ENCODE results near the gene DCAF11.

The DCAF11 gene

DNA sequence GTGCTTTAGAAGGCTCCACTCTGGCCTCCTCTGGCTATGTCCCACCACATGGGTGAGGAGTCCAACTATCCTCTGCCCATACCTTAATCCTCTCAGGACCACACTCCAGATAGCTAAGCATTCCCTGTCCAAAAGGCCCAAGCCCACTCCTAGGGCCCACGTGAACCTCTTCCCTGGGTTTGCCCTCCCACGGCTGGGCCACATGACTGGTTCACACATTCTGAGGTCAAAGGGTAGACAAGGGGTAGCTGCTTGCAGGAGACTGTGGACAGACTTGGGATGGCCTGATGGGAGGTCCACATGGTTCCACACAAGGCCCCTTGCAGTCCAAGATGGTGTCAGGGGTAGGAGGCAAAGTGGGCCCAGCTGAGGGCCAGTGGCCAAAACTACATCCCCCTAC lies 26.5 kb upstream of the DCAF11 start:
- H2AFZ ChIP-seq (ENCODE audit: low read depth, low read length, severe bottlenecking) = no peak overlapping the region
- TF ChIP-seq, protein P1, sequence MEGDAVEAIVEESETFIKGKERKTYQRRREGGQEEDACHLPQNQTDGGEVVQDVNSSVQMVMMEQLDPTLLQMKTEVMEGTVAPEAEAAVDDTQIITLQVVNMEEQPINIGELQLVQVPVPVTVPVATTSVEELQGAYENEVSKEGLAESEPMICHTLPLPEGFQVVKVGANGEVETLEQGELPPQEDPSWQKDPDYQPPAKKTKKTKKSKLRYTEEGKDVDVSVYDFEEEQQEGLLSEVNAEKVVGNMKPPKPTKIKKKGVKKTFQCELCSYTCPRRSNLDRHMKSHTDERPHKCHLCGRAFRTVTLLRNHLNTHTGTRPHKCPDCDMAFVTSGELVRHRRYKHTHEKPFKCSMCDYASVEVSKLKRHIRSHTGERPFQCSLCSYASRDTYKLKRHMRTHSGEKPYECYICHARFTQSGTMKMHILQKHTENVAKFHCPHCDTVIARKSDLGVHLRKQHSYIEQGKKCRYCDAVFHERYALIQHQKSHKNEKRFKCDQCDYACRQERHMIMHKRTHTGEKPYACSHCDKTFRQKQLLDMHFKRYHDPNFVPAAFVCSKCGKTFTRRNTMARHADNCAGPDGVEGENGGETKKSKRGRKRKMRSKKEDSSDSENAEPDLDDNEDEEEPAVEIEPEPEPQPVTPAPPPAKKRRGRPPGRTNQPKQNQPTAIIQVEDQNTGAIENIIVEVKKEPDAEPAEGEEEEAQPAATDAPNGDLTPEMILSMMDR (IDR thresholded peaks at IDR 0.05; ENCODE audit: insufficient read depth, low read length, poor library complexity, severe bottlenecking) = no peak
- TF ChIP-seq EZH2phosphoT487 (conservative IDR thresholded peaks at IDR 0.05; ENCODE audit: low read length) = no peak
- H3F3A ChIP-seq (ENCODE audit: insufficient read depth) = peaks cover 3% of the 10 kb centered on the region; the same call in 1 of the 2 replicates
- H3K4me3 ChIP-seq (ENCODE audit: insufficient read depth, low read length, poor library complexity, severe bottlenecking) = no peak overlapping the region
- H4K20me1 ChIP-seq (ENCODE audit: low read depth, low read length) = no peaks in the 10 kb centered on the region
- H3K79me2 ChIP-seq (ENCODE audit: insufficient read depth, low read length) = no peaks in the 10 kb centered on the region
- no peak overlapping the region for H3K4me2 ChIP-seq (ENCODE audit: low read depth, low read length, poor library complexity, severe bottlenecking)
- no peak overlapping the region for H3K27ac ChIP-seq (ENCODE audit: low read depth, low read length)
- H3K36me3 ChIP-seq (ENCODE audit: low read length) = no peaks in the 10 kb centered on the region
- no peaks in the 10 kb centered on the region for H3K27me3 ChIP-seq (ENCODE audit: low read length)
- no peak overlapping the region for H3K9ac ChIP-seq (ENCODE audit: low read length)
- H3K9me2 ChIP-seq (replicated peaks; ENCODE audit: insufficient read depth, low read length) = no peaks in the 10 kb centered on the region
- H3K9me3 ChIP-seq (ENCODE audit: insufficient read depth, low read length) = no peaks in the 10 kb centered on the region

DNA sequence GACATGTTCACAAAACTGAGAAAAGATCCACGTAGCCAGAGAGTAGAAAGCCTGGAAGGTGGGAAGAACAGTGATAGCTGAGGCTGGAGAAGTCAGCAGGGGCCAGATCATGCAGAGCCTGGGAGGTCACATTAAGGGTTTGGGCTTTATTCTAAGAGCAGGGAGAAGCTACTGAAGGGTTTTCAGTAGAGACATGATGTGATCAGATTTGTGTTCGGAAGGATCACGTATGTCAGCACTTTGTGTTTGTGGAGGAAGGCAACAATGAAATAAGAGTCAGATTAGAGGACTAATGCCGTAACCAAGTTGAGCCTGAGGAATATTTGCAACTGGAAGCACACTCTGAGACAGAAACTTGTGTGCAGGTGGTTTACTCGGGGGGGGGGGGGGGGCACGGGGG lies 24.7 kb upstream of the DCAF11 start:
- Histone ChIP-seq H3K4me3 (ENCODE audit: insufficient read depth, low read length, poor library complexity, severe bottlenecking) (no peak overlapping the region), H3K9me2 (replicated peaks; ENCODE audit: insufficient read depth, low read length) (no peaks in the 10 kb centered on the region), H3K27ac (ENCODE audit: low read depth, low read length) (no peak overlapping the region), H3K9me3 (ENCODE audit: insufficient read depth, low read length) (no peaks in the 10 kb centered on the region), H4K20me1 (ENCODE audit: low read depth, low read length) (no peaks in the 10 kb centered on the region), H3K9ac (ENCODE audit: low read length) (no peak overlapping the region), H3F3A (ENCODE audit: insufficient read depth) (peaks cover 9% of the 10 kb centered on the region), H2AFZ (ENCODE audit: low read depth, low read length, severe bottlenecking) (no peak overlapping the region), H3K4me2 (ENCODE audit: low read depth, low read length, poor library complexity, severe bottlenecking) (no peak overlapping the region), H3K36me3 (ENCODE audit: low read length) (no peaks in the 10 kb centered on the region), H3K79me2 (ENCODE audit: insufficient read depth, low read length) (peaks cover 4% of the 10 kb centered on the region; the same call in 1 of the 2 replicates), H3K27me3 (ENCODE audit: low read length) (no peaks in the 10 kb centered on the region)
- TF ChIP-seq, protein P1 (IDR thresholded peaks at IDR 0.05; ENCODE audit: insufficient read depth, low read length, poor library complexity, severe bottlenecking) = no peak
- no peak for TF ChIP-seq EZH2phosphoT487 (conservative IDR thresholded peaks at IDR 0.05; ENCODE audit: low read length)

DNA sequence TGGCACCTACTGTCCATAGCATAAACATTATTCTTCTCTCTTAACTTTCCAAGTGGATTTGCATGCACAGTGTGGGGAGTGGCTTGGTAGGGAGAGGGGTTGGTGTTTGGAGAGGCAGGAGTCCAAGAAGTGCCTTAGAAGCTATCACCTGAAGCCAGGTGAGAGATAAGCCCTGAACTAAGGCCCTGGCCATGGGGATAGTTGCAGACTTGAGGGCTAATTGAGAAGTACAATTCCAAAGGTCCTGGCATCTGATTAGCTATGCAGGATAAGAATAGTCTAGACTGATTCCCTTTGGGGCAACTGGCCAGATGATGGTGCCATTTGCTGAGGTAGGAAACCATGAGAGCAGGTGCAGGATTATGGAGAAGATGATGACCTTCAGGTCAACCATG lies 22.5 kb upstream of the DCAF11 start:
- Histone ChIP-seq H3K4me2 (ENCODE audit: low read depth, low read length, poor library complexity, severe bottlenecking) (no peak overlapping the region), H3K27ac (ENCODE audit: low read depth, low read length) (no peak overlapping the region), H2AFZ (ENCODE audit: low read depth, low read length, severe bottlenecking) (no peak overlapping the region), H3K79me2 (ENCODE audit: insufficient read depth, low read length) (peaks cover 8% of the 10 kb centered on the region; the same call in 1 of the 2 replicates), H3K36me3 (ENCODE audit: low read length) (no peaks in the 10 kb centered on the region), H3K9me3 (ENCODE audit: insufficient read depth, low read length) (no peaks in the 10 kb centered on the region), H3K9me2 (replicated peaks; ENCODE audit: insufficient read depth, low read length) (no peaks in the 10 kb centered on the region), H3K4me3 (ENCODE audit: insufficient read depth, low read length, poor library complexity, severe bottlenecking) (no peak overlapping the region), H3F3A (ENCODE audit: insufficient read depth) (peaks cover 19% of the 10 kb centered on the region), H4K20me1 (ENCODE audit: low read depth, low read length) (no peaks in the 10 kb centered on the region), H3K9ac (ENCODE audit: low read length) (no peak overlapping the region), H3K27me3 (ENCODE audit: low read length) (no peaks in the 10 kb centered on the region)
- TF ChIP-seq EZH2phosphoT487 (conservative IDR thresholded peaks at IDR 0.05; ENCODE audit: low read length) = no peak
- TF ChIP-seq, protein P1 (IDR thresholded peaks at IDR 0.05; ENCODE audit: insufficient read depth, low read length, poor library complexity, severe bottlenecking) = no peak
